Peyer's patch (tissue), 4 donors: ENCODE data around the gene FOXL1. TPM values are rescaled to one million over a fixed set of nuclear protein-coding genes. Genes with fewer than 3 reads are reported as not detected.
"Not testable (repeated sequence)": the region's sequence is repeated elsewhere in the genome, so short reads cannot be mapped to it uniquely, and the experiment has no call there.

Source experiments
- DNase-seq, 3 donors: peaks; one replicate each; pipeline ENCODE4 v3.0.0-alpha.2; 2017 to 2019
- H3K27ac ChIP-seq, 4 donors: fragments of 200-600 bp; sonication (generic); one replicate each; pipeline ENCODE4 v1.5.1; 2016 to 2019
- H3K27me3 ChIP-seq, 2 donors: fragments of 200-600 bp; sonication (generic); one replicate each; pipeline ENCODE4 v1.5.1; 2019
- H3K36me3 ChIP-seq, 3 donors: fragments of 200-600 bp; sonication (generic); one replicate each; pipeline ENCODE4 v1.5.1; 2016 to 2019
- H3K4me1 ChIP-seq, 4 donors: fragments of 200-600 bp; sonication (generic); one replicate each; pipeline ENCODE4 v1.5.1; 2016 to 2019
- H3K4me3 ChIP-seq, 4 donors: fragments of 200-600 bp; sonication (generic); 1 replicate in 3 of 4; 2 replicates in 1 of 4; pipeline ENCODE4 v1.5.1; 2016 to 2019; ENCODE audit warnings: mild to moderate bottlenecking in 1 of 4
- H3K9me3 ChIP-seq, 4 donors: fragments of 200-600 bp; sonication (generic); one replicate each; pipeline ENCODE4 v1.5.1; 2016 to 2019; ENCODE audit warnings: mild to moderate bottlenecking in 1 of 4
- CTCF ChIP-seq, 6 experiments: fragments of 450-650 bp in 4 of 6; fragments of 200-600 bp in 2 of 6; sonication (generic) in 1 of 6; IDR thresholded peaks; one replicate each; pipeline ENCODE4 v1.5.1; 2017 to 2019; ENCODE audit warnings: antibody characterized with exemption in 6 of 6, mild to moderate bottlenecking in 3 of 6, moderate library complexity in 1 of 6
- POLR2A ChIP-seq, 2 donors: fragments of 450-650 bp; IDR thresholded peaks; one replicate each; pipeline ENCODE4 v1.5.1; 2017; ENCODE audit warnings: antibody characterized with exemption in 2 of 2, mild to moderate bottlenecking in 2 of 2, moderate library complexity in 2 of 2
- total RNA-seq, 4 donors: library from RNA; depleted of rRNA; stranded (reverse); fragments of >200 nt; gene quantifications; one replicate each; pipeline ENCODE4 v1.1.0, GENCODE V29; 2016

Gene FOXL1
- total RNA-seq, 4 donors from 2014 or later, result 2.0 to 12.4 (median 3.0) TPM

GRCh38 chr16:86585821-86586611 is 7.7 kb downstream of the FOXL1 start:
- no peaks in the 10 kb centered on the region for H3K9me3 ChIP-seq
- no peaks in the 10 kb centered on the region for H3K36me3 ChIP-seq
- no peaks in the 10 kb centered on the region for H3K27me3 ChIP-seq
- TF ChIP-seq CTCF (IDR thresholded peaks at IDR 0.05) (no peak), POLR2A (IDR thresholded peaks at IDR 0.05) (no peak)
- H3K4me3 ChIP-seq, result no peak overlapping the region
- no peaks in the 10 kb centered on the region for H3K4me1 ChIP-seq
- no peak for DNase-seq
- H3K27ac ChIP-seq, result peak overlapping the region in 2 of 4 donors; percentile 55 to 69

GRCh38 chr16:86587487-86587886 is 9.1 kb downstream of the FOXL1 start:
- DNase-seq, result no peak
- Histone ChIP-seq H3K4me1 (no peaks in the 10 kb centered on the region), H3K27ac (no peak overlapping the region), H3K27me3 (peaks cover 0 to 1% of the 10 kb centered on the region in 2 donors), H3K36me3 (no peaks in the 10 kb centered on the region), H3K9me3 (no peaks in the 10 kb centered on the region), H3K4me3 (no peak overlapping the region)
- no peak for TF ChIP-seq POLR2A (IDR thresholded peaks at IDR 0.05)
- no peak for TF ChIP-seq CTCF (IDR thresholded peaks at IDR 0.05)

GRCh38 chr16:86587955-86588354 is 9.6 kb downstream of the FOXL1 start:
- DNase-seq, H3K9me3 ChIP-seq, H3K4me3 ChIP-seq, H3K27me3 ChIP-seq, H3K27ac ChIP-seq, H3K4me1 ChIP-seq, H3K36me3 ChIP-seq: not testable (repeated sequence)

- no peaks in the 10 kb centered on the region for H3K4me1 ChIP-seq
- no peaks in the 10 kb centered on the region for H3K9me3 ChIP-seq
- TF ChIP-seq CTCF (IDR thresholded peaks at IDR 0.05) (no peak), POLR2A (IDR thresholded peaks at IDR 0.05) (no peak)
- peaks cover 0 to 20% of the 10 kb centered on the region in 2 donors for H3K27me3 ChIP-seq
- no peak for DNase-seq
- H3K27ac ChIP-seq, result no peak overlapping the region
- no peaks in the 10 kb centered on the region for H3K36me3 ChIP-seq
- no peak overlapping the region for H3K4me3 ChIP-seq
These were observed 12.3 kb downstream of the FOXL1 start for GRCh38 chr16:86590501-86591144.

- Histone ChIP-seq H3K36me3 (no peaks in the 10 kb centered on the region), H3K4me1 (no peaks in the 10 kb centered on the region), H3K27ac (no peak overlapping the region), H3K9me3 (no peaks in the 10 kb centered on the region), H3K27me3 (peaks cover 0 to 20% of the 10 kb centered on the region in 2 donors), H3K4me3 (no peak overlapping the region)
- no peak for DNase-seq
- TF ChIP-seq CTCF (IDR thresholded peaks at IDR 0.05), result no peak
- TF ChIP-seq POLR2A (IDR thresholded peaks at IDR 0.05), result no peak
These were observed 12.9 kb downstream of the FOXL1 start for GRCh38 chr16:86591270-86591669.

- H3K4me3 ChIP-seq, result no peak overlapping the region
- peaks cover 0 to 20% of the 10 kb centered on the region in 2 donors for H3K27me3 ChIP-seq
- no peaks in the 10 kb centered on the region for H3K4me1 ChIP-seq
- H3K36me3 ChIP-seq, result no peaks in the 10 kb centered on the region
- no peaks in the 10 kb centered on the region for H3K9me3 ChIP-seq
- no peak overlapping the region for H3K27ac ChIP-seq
- DNase-seq, result no peak
- TF ChIP-seq POLR2A (IDR thresholded peaks at IDR 0.05) (no peak), CTCF (IDR thresholded peaks at IDR 0.05) (no peak)
These were observed 15.7 kb downstream of the FOXL1 start for GRCh38 chr16:86593913-86594620.
